ENCODE results near the gene SPINT2. TPM values are rescaled to one million over a fixed set of nuclear protein-coding genes. Genes with fewer than 3 reads are reported as not detected.
"Not testable (repeated sequence)": the region's sequence is repeated elsewhere in the genome, so short reads cannot be mapped to it uniquely, and the experiment has no call there.

Gene SPINT2, protein sequence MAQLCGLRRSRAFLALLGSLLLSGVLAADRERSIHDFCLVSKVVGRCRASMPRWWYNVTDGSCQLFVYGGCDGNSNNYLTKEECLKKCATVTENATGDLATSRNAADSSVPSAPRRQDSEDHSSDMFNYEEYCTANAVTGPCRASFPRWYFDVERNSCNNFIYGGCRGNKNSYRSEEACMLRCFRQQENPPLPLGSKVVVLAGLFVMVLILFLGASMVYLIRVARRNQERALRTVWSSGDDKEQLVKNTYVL
- total RNA-seq = 1 to 10 TPM; 6.9 to 9.1 TPM

DNA sequence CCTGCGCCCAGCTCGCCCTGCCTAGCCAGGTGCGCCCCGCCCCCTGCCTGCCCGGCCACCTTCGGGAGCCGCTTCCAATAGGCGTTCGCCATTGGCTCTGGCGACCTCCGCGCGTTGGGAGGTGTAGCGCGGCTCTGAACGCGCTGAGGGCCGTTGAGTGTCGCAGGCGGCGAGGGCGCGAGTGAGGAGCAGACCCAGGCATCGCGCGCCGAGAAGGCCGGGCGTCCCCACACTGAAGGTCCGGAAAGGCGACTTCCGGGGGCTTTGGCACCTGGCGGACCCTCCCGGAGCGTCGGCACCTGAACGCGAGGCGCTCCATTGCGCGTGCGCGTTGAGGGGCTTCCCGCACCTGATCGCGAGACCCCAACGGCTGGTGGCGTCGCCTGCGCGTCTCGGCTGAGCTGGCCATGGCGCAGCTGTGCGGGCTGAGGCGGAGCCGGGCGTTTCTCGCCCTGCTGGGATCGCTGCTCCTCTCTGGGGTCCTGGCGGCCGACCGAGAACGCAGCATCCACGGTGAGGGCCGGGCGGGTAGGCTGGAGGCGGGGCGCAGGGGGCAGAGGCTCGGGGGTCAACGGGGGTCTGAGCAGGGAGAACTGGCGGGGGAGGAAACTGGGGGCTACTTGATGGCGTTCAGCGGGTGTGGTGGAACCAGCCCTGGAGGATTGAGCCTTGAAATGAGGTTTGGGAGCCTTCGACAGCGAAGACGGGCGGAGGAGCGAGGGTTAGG, at the start of gene SPINT2:
Gene SPINT2, plus strand, starts transcription at position 88 of the 727 bp plus-strand sequence. Its CDS starts 320 bp downstream, at position 408.
- Mint-ChIP-seq H3K27me3 (peaks cover 21 to 32% of the 10 kb centered on the region in 2 donors), H3K36me3 (no peaks in the 10 kb centered on the region), H3K4me1 (ENCODE audit: low read depth in 2 of 2) (peaks cover 16 to 18% of the 10 kb centered on the region in 2 donors), H3K27ac (peak within 1 kb of the TSS; percentile 62 to 87), H3K9me3 (no peaks in the 10 kb centered on the region), H3K4me3 (peak within 1 kb of the TSS; percentile 73)
- DNase-seq (ENCODE audit: low spot score) = no peak
- ATAC-seq = peak; percentile 8 to 54

DNA sequence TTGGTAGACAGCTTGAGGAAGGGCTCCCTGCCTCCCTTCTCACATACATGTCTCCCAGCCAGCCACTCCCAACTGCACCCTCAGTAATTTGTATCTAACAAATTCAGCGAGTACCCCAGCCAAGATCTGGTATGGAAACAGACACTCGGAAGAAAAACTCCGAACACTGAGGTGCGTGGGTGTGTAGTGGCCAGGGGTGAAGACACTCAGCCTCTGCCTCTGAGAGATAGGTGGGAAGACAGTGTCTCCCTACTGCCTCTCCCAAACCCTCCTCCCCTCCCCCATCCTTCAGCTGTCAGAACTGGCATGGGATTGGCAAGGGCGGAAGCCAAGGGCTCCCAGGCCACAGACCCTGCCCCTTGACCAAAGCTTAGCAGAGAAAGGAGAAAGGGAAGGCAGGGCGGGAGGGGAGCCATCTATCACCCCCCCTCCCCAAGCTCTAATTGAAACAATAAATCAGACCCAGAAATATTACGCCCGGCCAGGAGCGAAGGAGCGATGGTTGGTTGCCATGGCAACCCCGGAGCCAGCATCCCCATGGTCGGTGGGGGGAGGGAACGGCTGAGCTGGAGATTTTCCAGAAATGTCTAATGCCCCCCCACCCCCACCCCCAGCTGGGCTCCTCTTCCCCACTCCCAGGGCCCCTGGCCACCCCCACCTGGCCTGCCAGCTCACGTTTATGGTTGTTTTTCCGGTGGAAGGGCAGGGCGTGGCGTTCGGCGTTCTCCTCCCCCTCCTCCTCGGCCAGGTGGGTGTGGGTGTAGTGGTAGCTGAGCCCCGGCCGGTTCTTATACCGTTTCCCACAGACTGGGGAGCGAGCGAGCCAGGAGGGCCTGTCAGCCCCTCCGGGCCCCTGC, 47.4 kb upstream of the SPINT2 start:
- Mint-ChIP-seq H3K27ac (no peak overlapping the region), H3K27me3 (peaks cover 28 to 35% of the 10 kb centered on the region in 2 donors), H3K36me3 (peaks cover 4% of the 10 kb centered on the region), H3K9me3 (peaks cover 4% of the 10 kb centered on the region), H3K4me3 (no peak overlapping the region), H3K4me1 (ENCODE audit: low read depth in 2 of 2) (peaks cover 10% of the 10 kb centered on the region in 2 donors)
- ATAC-seq = no peak
- no peak for DNase-seq (ENCODE audit: low spot score)

DNA sequence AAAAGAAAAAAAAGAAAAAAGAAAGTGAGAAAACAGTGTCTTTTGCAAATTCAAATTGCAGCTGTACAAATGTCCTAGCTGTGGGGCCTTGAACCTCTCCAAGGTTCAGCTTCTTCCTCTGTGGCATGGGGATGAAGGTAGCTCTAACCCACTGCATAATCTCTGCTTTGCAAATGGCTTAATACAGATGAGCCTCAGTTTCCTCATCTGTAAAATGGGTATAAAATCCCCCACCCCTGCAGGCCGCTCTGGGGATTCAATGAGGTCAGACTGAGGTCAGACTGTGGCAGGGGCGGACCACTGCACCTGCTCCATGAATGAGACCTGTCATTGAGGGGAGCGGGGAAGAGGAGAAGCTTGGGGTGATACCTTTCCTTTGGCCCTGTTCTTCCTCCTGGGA, 46.2 kb upstream of the SPINT2 start:
- Mint-ChIP-seq H3K36me3 (peaks cover 9% of the 10 kb centered on the region), H3K27ac (no peak overlapping the region), H3K9me3 (peaks cover 4% of the 10 kb centered on the region), H3K27me3 (peaks cover 33 to 43% of the 10 kb centered on the region in 2 donors), H3K4me1 (ENCODE audit: low read depth in 2 of 2) (peaks cover 14% of the 10 kb centered on the region in 2 donors), H3K4me3 (no peak overlapping the region)
- ATAC-seq (no peak), DNase-seq (ENCODE audit: low spot score) (no peak)

DNA sequence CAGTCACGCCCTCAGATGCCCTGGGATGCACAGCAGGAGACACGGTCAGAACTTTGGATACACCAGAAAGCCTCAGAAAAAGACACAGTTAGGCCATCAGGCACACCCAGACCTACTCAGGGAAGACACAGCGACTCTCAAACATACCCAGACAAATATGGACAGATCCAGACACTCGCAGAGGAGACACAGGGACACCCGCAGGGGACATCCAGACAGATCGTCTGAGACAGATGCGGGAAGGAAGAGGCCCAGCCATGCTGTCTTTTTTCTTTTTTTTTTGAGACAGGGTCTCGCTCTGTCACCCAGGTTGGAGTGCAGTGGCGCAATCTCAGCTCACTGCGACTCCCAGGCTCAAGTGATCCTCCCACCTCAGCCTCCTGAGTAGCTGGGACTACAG, 45.2 kb upstream of the SPINT2 start:
- H3K27me3 Mint-ChIP-seq = peaks cover 32 to 51% of the 10 kb centered on the region in 2 donors
- no peak for DNase-seq (ENCODE audit: low spot score)
- H3K4me3 Mint-ChIP-seq = no peak overlapping the region

DNA sequence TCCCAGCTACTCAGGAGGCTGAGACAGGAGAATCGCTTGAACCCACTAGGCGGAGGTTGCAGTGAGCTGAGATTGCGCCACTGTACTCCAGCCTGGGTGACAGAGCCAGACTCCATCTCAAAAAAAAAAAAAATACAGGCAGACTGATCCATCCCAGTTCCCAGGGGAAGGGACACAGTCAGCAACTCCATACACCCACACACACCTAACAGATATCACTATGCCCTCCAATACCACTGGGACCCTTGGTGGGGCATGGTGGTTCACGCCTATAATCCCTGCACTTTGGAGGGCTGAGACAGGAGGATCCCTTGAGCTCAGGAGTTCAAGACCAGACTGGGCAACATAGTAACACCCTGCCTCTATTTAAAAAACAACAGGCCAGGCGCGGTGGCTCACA, 43.0 kb upstream of the SPINT2 start:
- Mint-ChIP-seq H3K4me1 (ENCODE audit: low read depth in 2 of 2) (peaks cover 14% of the 10 kb centered on the region in 2 donors), H3K27ac (no peak overlapping the region), H3K4me3 (no peak overlapping the region), H3K9me3 (no peaks in the 10 kb centered on the region), H3K36me3 (peaks cover 9% of the 10 kb centered on the region), H3K27me3 (peaks cover 35 to 60% of the 10 kb centered on the region in 2 donors)
- ATAC-seq (no peak), DNase-seq (ENCODE audit: low spot score) (no peak)

More for the DNA sequence above, 45.2 kb upstream of the SPINT2 start:
- peaks cover 11% of the 10 kb centered on the region for H3K36me3 Mint-ChIP-seq
- no peak overlapping the region for H3K27ac Mint-ChIP-seq
- H3K9me3 Mint-ChIP-seq = peaks cover under 1% of the 10 kb centered on the region
- H3K4me1 Mint-ChIP-seq (ENCODE audit: low read depth in 2 of 2) = peaks cover 12 to 14% of the 10 kb centered on the region in 2 donors
- ATAC-seq = no peak

DNA sequence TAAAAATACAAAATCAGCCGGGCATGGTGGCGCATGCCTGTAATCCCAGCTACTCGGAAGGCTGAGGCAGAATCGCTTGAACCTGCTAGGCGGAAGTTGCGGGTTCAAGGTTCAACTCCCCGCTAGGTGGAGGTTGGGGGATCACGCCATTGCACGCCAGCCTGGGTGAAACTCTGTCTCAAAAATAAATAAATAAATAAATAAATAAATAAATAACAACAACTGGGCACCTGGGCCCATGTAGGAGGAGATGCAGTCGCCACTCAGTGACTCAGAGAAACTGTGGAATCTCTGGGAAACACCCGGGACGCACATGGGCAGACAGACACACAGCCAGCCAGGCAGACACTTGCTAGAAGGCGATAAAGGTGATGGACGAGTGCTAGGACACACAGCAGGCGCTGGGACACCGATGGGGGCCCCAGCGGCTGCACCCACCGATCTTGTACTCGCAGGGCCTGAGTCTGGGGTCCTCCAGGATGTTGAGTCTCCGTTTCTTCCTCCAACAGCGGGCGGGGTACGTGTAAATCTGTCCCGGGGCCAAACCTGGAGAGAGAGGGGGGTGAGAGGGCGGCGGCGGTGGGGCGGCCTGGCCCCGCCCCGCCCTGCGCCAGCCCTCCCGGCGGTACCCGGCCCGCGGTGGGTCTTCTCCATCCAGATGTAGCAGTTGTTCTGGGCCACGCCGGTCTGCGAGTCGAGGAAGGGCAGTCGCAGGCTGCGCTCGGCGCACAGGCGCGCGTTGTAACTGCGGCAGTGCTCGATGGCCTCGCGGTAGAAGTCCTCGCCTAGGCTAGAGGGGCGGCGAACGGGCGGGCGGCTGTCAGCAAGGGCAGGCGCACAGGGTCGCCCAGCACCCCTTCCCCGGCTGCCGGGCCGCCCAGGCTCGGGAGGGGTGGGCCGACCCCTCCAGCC, 42.2 kb upstream of the SPINT2 start:
- ATAC-seq = no peak
- peaks cover 14 to 18% of the 10 kb centered on the region in 2 donors for H3K4me1 Mint-ChIP-seq (ENCODE audit: low read depth in 2 of 2)
- H3K4me3 Mint-ChIP-seq = no peak overlapping the region
- DNase-seq (ENCODE audit: low spot score) = no peak
- H3K9me3 Mint-ChIP-seq = no peaks in the 10 kb centered on the region
- H3K36me3 Mint-ChIP-seq = peaks cover 9% of the 10 kb centered on the region
- no peak overlapping the region for H3K27ac Mint-ChIP-seq
- H3K27me3 Mint-ChIP-seq = peaks cover 41 to 68% of the 10 kb centered on the region in 2 donors

DNA sequence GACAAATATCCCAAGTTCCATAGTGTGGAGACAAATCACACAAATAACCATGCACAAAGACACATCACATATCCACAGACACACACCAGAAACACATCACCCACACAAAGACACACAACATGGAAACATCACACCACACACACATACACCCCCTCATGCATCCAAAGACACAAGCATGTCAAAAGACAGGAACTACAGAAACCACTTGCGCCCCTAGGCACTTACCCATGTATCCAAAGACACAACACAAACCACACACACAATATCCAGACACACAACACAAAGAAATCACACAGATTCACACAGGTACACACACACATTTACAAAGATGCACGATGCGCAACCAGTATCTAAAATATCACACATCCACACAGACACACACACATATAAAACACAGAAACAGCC, 41.3 kb upstream of the SPINT2 start:
- peak overlapping the region; percentile 18 for H3K4me3 Mint-ChIP-seq
- H3K4me1 Mint-ChIP-seq (ENCODE audit: low read depth in 2 of 2) = peaks cover 14 to 18% of the 10 kb centered on the region in 2 donors
- H3K27me3 Mint-ChIP-seq = peaks cover 47 to 70% of the 10 kb centered on the region in 2 donors
- peaks cover 9% of the 10 kb centered on the region for H3K36me3 Mint-ChIP-seq
- no peak for ATAC-seq
- DNase-seq (ENCODE audit: low spot score) = no peak
- no peak overlapping the region for H3K27ac Mint-ChIP-seq
- H3K9me3 Mint-ChIP-seq = no peaks in the 10 kb centered on the region

DNA sequence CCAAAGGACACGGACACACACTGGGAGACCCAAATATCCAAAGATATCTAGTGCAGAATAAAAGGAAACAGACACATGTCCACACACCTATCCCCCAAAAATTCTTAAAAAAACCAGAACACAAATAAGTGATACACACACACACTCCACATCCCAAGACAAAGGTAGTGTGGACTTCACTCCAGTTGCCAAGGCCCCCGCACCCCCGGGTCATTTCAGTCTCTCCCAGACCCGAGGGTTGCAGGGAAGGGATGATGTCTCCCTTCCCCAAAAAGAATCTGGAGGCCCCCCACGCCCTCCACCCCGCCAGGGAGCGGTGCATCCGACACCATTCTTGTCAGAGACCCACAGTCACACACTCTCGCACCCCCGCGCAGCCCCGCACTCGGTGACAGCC, 40.8 kb upstream of the SPINT2 start:
- Mint-ChIP-seq H3K36me3 (peaks cover 9% of the 10 kb centered on the region), H3K27me3 (peaks cover 43 to 65% of the 10 kb centered on the region in 2 donors), H3K4me1 (ENCODE audit: low read depth in 2 of 2) (peaks cover 14 to 18% of the 10 kb centered on the region in 2 donors), H3K4me3 (peak overlapping the region; percentile 18), H3K27ac (no peak overlapping the region), H3K9me3 (no peaks in the 10 kb centered on the region)
- no peak for DNase-seq (ENCODE audit: low spot score)
- ATAC-seq = no peak

DNA sequence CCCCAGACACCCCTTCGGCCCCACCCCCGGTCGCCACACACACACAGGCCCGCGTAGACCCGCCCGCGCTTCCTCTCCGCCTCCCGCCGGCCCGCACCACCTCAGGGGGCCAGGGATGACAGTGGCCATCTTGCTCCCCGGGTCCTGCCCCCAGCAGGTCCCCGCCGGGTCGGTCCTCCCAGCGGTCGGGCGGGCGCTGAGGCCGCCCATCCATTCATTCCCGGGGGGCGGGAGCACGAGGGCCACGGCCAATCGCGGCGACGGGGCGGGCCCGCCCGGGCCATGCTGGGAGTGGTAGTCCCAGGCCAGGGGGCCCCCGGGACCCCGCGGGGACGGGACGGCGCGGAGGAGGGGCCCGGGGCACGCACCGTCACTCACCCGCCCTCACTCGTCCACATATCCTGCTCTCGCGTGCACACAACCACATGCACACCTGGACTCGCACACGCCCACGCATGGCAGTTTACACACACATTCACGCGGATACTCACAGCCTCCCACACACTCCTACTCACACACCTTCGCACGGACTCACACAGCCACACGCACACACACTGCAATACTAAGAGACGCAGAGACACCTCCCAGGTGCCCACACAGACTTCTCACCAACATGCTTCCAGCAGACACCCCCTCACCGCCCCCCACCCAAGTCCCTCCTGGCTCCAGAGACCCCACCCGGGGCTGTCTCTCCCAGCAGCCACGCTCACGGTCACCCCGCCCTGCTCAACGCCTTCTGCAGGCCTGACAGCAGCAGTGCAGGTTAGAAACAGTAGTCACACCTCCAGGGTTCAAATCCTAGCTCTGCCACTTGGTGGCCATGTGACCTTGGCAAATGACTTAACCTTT, 40.1 kb upstream of the SPINT2 start, which contains the start of gene DPF1:
Gene DPF1, minus strand, starts transcription at position 209 of the 849 bp plus-strand sequence. Its CDS starts 80 bp downstream, at position 129.
- no peak within 1 kb of the TSS for H3K27ac Mint-ChIP-seq
- ATAC-seq = peak; percentile 68 to 73
- H3K4me1 Mint-ChIP-seq (ENCODE audit: low read depth in 2 of 2) = peaks cover 14 to 18% of the 10 kb centered on the region in 2 donors
- H3K4me3 Mint-ChIP-seq = peak within 1 kb of the TSS; percentile 18
- H3K9me3 Mint-ChIP-seq = no peaks in the 10 kb centered on the region
- H3K27me3 Mint-ChIP-seq = peaks cover 39 to 59% of the 10 kb centered on the region in 2 donors
- H3K36me3 Mint-ChIP-seq = peaks cover 9% of the 10 kb centered on the region
- no peak for DNase-seq (ENCODE audit: low spot score)

DNA sequence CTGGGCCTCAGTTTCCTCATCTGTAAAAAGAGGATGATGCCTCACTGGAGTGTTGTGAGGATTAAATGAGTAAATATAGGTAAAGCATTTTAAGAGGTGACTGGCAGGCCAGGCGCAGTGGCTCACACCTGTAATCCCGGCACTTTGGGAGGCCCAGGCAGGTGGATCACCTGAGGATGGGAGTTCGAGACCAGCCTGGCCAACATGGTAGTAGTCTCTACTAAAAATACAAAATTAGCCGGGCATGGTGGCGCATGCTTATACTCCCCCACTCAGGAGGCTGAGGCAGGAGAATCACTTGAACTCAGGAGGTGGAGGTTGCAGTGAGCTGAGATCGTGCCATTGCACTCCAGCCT, 39.5 kb upstream of the SPINT2 start:
- not testable (repeated sequence) for H3K27ac Mint-ChIP-seq; ATAC-seq; H3K36me3 Mint-ChIP-seq; DNase-seq (ENCODE audit: low spot score); H3K4me3 Mint-ChIP-seq; H3K9me3 Mint-ChIP-seq
- Mint-ChIP-seq H3K4me1 (ENCODE audit: low read depth in 2 of 2) (peaks cover 14 to 18% of the 10 kb centered on the region in 2 donors), H3K27me3 (peaks cover 40 to 55% of the 10 kb centered on the region in 2 donors)

DNA sequence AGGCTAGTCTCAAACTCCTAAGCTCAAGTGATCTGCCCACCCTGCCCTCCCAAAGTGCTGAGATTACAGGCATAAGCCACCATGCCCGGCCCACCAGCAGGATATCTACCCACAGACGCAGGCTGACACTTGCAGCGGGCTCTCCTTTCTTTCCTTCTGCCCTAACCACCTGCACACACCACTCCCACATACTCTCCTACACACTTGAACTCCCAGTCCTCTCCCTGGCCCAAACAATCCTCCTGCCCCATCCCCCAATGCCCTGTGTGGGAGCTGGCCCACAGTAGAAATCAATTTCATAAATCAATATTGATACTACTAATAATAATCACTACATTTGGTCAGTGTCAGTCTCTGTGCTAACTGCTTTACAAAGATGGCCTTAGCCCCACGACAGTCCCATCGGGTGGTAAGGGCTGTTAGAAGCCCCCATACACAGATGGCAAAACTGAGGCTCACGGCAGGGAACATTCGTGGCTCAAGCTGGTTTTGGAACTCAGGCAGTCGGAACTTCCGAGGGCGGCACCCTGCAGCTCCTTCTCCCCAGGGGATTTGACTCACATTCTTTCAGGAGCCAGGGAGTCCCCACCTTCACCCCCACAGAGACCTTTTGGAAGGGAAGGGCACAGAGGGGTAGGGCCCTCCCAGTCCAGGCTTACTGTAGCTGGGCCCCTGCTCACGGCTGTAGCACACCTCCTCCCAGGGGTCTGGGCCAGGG, 36.9 kb upstream of the SPINT2 start:
- peaks cover 43 to 65% of the 10 kb centered on the region in 2 donors for H3K27me3 Mint-ChIP-seq

More for the DNA sequence above, 36.9 kb upstream of the SPINT2 start:
- ATAC-seq (no peak), DNase-seq (ENCODE audit: low spot score) (no peak)
- Mint-ChIP-seq H3K4me3 (no peak overlapping the region), H3K36me3 (peaks cover 9% of the 10 kb centered on the region), H3K27ac (no peak overlapping the region), H3K9me3 (no peaks in the 10 kb centered on the region), H3K4me1 (ENCODE audit: low read depth in 2 of 2) (peaks cover 14 to 18% of the 10 kb centered on the region in 2 donors)

All from natural killer cell treated with Interleukin-12 subunit alpha and Interleukin-12 subunit beta and Interleukin-15 and Interleukin-18, amount 100 ng/mL, for 72 hours (primary cell).